ENCODE measurements around the gene KRT6A.
"Not testable (repeated sequence)": the region's sequence is repeated elsewhere in the genome, so short reads cannot be mapped to it uniquely, and the experiment has no call there.

GRCh38 chr12:52500574-52500973 lies 7.5 kb upstream of the KRT6A start:
- not testable (repeated sequence) for TF ChIP-seq CTCF (conservative IDR thresholded peaks at IDR 0.05); EZH2 (IDR thresholded peaks at IDR 0.05; ENCODE audit: low read depth)

Measured in PC-9 (cell line).